AG04449 (cell line): ENCODE data around the gene RYR2.

ENCODE experiments used
- CTCF ChIA-PET: fragments of 350-600 bp; formaldehyde crosslinking; extraction: SDS; loops from one replicate; lab custom pipeline; 2021; ENCODE audit warnings: antibody characterized with exemption; lab: Yijun Ruan, JAX
- POLR2A ChIA-PET: fragments of 400-600, 350-600 bp; formaldehyde crosslinking; extraction: SDS; loops from one replicate; lab custom pipeline; 2020; ENCODE audit warnings: antibody characterized with exemption, inconsistent platforms; lab: Yijun Ruan, JAX
- DNase-seq: peaks from one replicate; pipeline ENCODE4 v3.0.0-alpha.2; 2010; ENCODE audit warnings: low read depth, low spot score
- H3K4me3 ChIP-seq: 2 replicates; pipeline ENCODE4 v1.5.1; 2011; ENCODE audit warnings: low read depth, mild to moderate bottlenecking, control low read depth, low read length
- CTCF ChIP-seq: IDR thresholded peaks from one replicate; pipeline ENCODE4 v1.5.1; 2011; ENCODE audit warnings: mild to moderate bottlenecking, moderate library complexity, low read length, control low read depth, inconsistent platforms; ENCODE audit not compliant: insufficient read depth; ENCODE audit errors: missing control alignments

The RYR2 gene

GRCh38 chr1:237470712-237471338 lies 428.8 kb downstream of the RYR2 start:
- ChIA-PET POLR2A (no interaction called here), CTCF (no interaction called here)
- no peak overlapping the region for H3K4me3 ChIP-seq
- DNase-seq: no peak
- TF ChIP-seq CTCF: no peak

GRCh38 chr1:237471377-237471776 lies 429.4 kb downstream of the RYR2 start:
- H3K4me3 ChIP-seq: no peak overlapping the region
- CTCF ChIA-PET: no interaction called here
- TF ChIP-seq CTCF: no peak
- DNase-seq: no peak
- POLR2A ChIA-PET: no interaction called here

GRCh38 chr1:237471956-237472355 lies 430.0 kb downstream of the RYR2 start:
- no peak overlapping the region for H3K4me3 ChIP-seq
- no peak for DNase-seq
- POLR2A ChIA-PET: no interaction called here
- CTCF ChIA-PET: no interaction called here
- no peak for TF ChIP-seq CTCF

- TF ChIP-seq CTCF: no peak
- POLR2A ChIA-PET: no interaction called here
- CTCF ChIA-PET: no interaction called here
- H3K4me3 ChIP-seq: no peak overlapping the region
- DNase-seq: no peak
These were observed 431.9 kb downstream of the RYR2 start for GRCh38 chr1:237473854-237474253.

GRCh38 chr1:237478082-237478481 lies 436.1 kb downstream of the RYR2 start:
- CTCF ChIA-PET: no interaction called here

GRCh38 chr1:237478842-237479241 lies 436.9 kb downstream of the RYR2 start:
- H3K4me3 ChIP-seq: no peak overlapping the region
- POLR2A ChIA-PET: no interaction called here
- DNase-seq: no peak
- TF ChIP-seq CTCF: no peak
- CTCF ChIA-PET: no interaction called here

More at GRCh38 chr1:237478082-237478481, 436.1 kb downstream of the RYR2 start:
- POLR2A ChIA-PET: no interaction called here
- H3K4me3 ChIP-seq: no peak overlapping the region
- no peak for TF ChIP-seq CTCF
- no peak for DNase-seq
